Endothelial cell of umbilical vein (primary cell): Measurements from ENCODE around the gene PTPRK. TPM values are rescaled to one million over a fixed set of nuclear protein-coding genes. Genes with fewer than 3 reads are reported as not detected.

Experiments
- BruUV-seq: library from RNA; stranded (reverse); fragments of 400-500 nt; replicated peaks from 2 replicates; lab custom pipeline; 2021; lab: Mats Ljungman, UMichigan
- CTCF ChIA-PET: fragments of 300-600, 350-600 bp; sonication (Branson Sonifier 250); formaldehyde crosslinking; loops from one replicate; lab custom pipeline; 2021; ENCODE audit warnings: antibody characterized with exemption, inconsistent platforms; lab: Charles Lee
- POLR2A ChIA-PET: fragments of 300-600, 350-600 bp; sonication (Branson Sonifier 250); formaldehyde crosslinking; loops from one replicate; lab custom pipeline; 2021; ENCODE audit warnings: antibody characterized with exemption, inconsistent platforms; lab: Charles Lee
- DNase-seq: peaks from one replicate; pipeline ENCODE4 v3.0.0-alpha.2; 2011; ENCODE audit warnings: low read depth, low spot score
- FAIRE-seq: peaks from 2 replicates; lab custom pipeline; 2011; peaks lifted over from hg19 to GRCh38; lab: Jason Lieb, UNC
- H2AFZ ChIP-seq: 2 replicates; pipeline ENCODE4 v1.6.0; 2012; ENCODE audit warnings: low read depth, low read length, control low read depth, inconsistent platforms
- H3K27ac ChIP-seq: 2 replicates; pipeline ENCODE4 v1.5.1; 2011; ENCODE audit warnings: low read depth, mild to moderate bottlenecking, control low read depth, low read length, moderate library complexity; ENCODE audit not compliant: insufficient read depth
- H3K27me3 ChIP-seq, 2 experiments: 2 replicates each; pipeline versions ENCODE4 v1.6.0 to v1.6.1; 2011; ENCODE audit warnings: low read length in 2 of 2, mixed read lengths in 1 of 2; ENCODE audit not compliant: control insufficient read depth in 2 of 2, insufficient read depth in 2 of 2
- H3K36me3 ChIP-seq, 2 experiments: 2 replicates in 1 of 2; 3 replicates in 1 of 2; pipeline ENCODE4 v1.5.1; 2011; ENCODE audit warnings: low read length in 2 of 2, mild to moderate bottlenecking in 1 of 2, moderate library complexity in 1 of 2; ENCODE audit not compliant: control insufficient read depth in 2 of 2, insufficient read depth in 2 of 2; ENCODE audit errors: extremely low read depth in 1 of 2
- H3K4me1 ChIP-seq: 3 replicates; pipeline ENCODE4 v1.5.1; 2011; ENCODE audit warnings: mild to moderate bottlenecking, low read length; ENCODE audit not compliant: control insufficient read depth, insufficient read depth; ENCODE audit errors: extremely low read depth
- H3K4me2 ChIP-seq: 2 replicates; pipeline ENCODE4 v1.6.1; 2011; ENCODE audit warnings: low read length, control low read depth, mixed read lengths; ENCODE audit not compliant: insufficient read depth
- H3K4me3 ChIP-seq, 3 experiments: fragments of 200-600 bp in 1 of 3; sonication (generic), shearing (Covaris generic) in 1 of 3; replicated peaks in 1 of 3; 2 replicates each; pipeline ENCODE4 v1.5.1; 2011 to 2016; ENCODE audit warnings: control low read depth in 3 of 3, low read length in 3 of 3, mild to moderate bottlenecking in 2 of 3, inconsistent platforms in 1 of 3, low read depth in 1 of 3, moderate library complexity in 1 of 3; ENCODE audit not compliant: insufficient read depth in 1 of 3
- H3K79me2 ChIP-seq: 2 replicates; pipeline ENCODE4 v1.6.0; 2012; ENCODE audit warnings: low read length, inconsistent platforms; ENCODE audit not compliant: control insufficient read depth, insufficient read depth
- H3K9ac ChIP-seq: replicated peaks from 2 replicates; pipeline ENCODE3; 2011; ENCODE audit warnings: low read length, control low read depth; ENCODE audit not compliant: insufficient read depth; ENCODE audit errors: extremely low read depth
- H3K9me1 ChIP-seq: replicated peaks from 3 replicates; pipeline ENCODE4 v1.6.0; 2011; ENCODE audit warnings: mild to moderate bottlenecking, low read length; ENCODE audit not compliant: control insufficient read depth, insufficient read depth; ENCODE audit errors: extremely low read depth
- H3K9me3 ChIP-seq: replicated peaks from 2 replicates; pipeline ENCODE4 v1.5.1; 2012; ENCODE audit warnings: low read length, inconsistent platforms; ENCODE audit not compliant: control insufficient read depth, insufficient read depth
- H4K20me1 ChIP-seq: replicated peaks from 2 replicates; pipeline ENCODE3; 2011; ENCODE audit warnings: mild to moderate bottlenecking, low read length; ENCODE audit not compliant: control insufficient read depth, insufficient read depth; ENCODE audit errors: extremely low read depth
- EZH2 ChIP-seq: IDR thresholded peaks from 2 replicates; pipeline ENCODE4 v1.6.1; 2012; ENCODE audit warnings: borderline replicate concordance, low read depth, mild to moderate bottlenecking, moderate library complexity, low read length, inconsistent platforms; ENCODE audit not compliant: severe bottlenecking
- FOS ChIP-seq: IDR thresholded peaks from 2 replicates; pipeline ENCODE4 v1.6.1; 2011; ENCODE audit warnings: mild to moderate bottlenecking, low read length, moderate library complexity, borderline replicate concordance; ENCODE audit not compliant: insufficient read depth
- GATA2 ChIP-seq: IDR thresholded peaks from 2 replicates; pipeline ENCODE4 v1.7.0; 2011; ENCODE audit warnings: low read depth, mild to moderate bottlenecking, moderate library complexity, mixed read lengths, low read length; ENCODE audit not compliant: insufficient read length, insufficient read depth
- JUN ChIP-seq: IDR thresholded peaks from 2 replicates; pipeline ENCODE4 v1.6.1; 2011; ENCODE audit warnings: borderline replicate concordance, low read depth; ENCODE audit not compliant: insufficient read length, insufficient read depth
- MYC ChIP-seq: IDR thresholded peaks from one replicate; pipeline ENCODE4 v1.6.1; 2011; ENCODE audit warnings: mild to moderate bottlenecking, low read depth, low read length
- POLR2A ChIP-seq: IDR thresholded peaks from 2 replicates; pipeline ENCODE4 v1.6.1; 2012; ENCODE audit warnings: low read depth, mild to moderate bottlenecking, control low read depth, low read length
- POLR2AphosphoS5 ChIP-seq: IDR thresholded peaks from 2 replicates; pipeline ENCODE4 v1.6.1; 2012; ENCODE audit warnings: low read depth, mild to moderate bottlenecking, control low read depth, low read length, moderate library complexity; ENCODE audit not compliant: insufficient read depth
- dilution Hi-C: fragments of 300-500 bp; cut with MboI; formaldehyde crosslinking; loops from one replicate; pipeline ENCODE4 v1.15.0; 2019; ENCODE audit warnings: low sequenced_read_pairs; ENCODE audit not compliant: extremely low pct_ligation_motif_present
- intact Hi-C: fragments of 100-400 bp; cut with micrococcal nuclease; formaldehyde crosslinking; loops from one replicate; pipeline ENCODE4 v1.10.0; 2022
- polyA plus RNA-seq, 4 experiments: library from polyadenylated mRNA; depleted of rRNA in 3 of 4; stranded (reverse) in 3 of 4; unstranded in 1 of 4; fragments of >200 nt; gene quantifications; 2 replicates each; pipeline versions ENCODE4 v1.2.1 to v1.2.3, GENCODE V29; 2011 to 2012; ENCODE audit warnings: missing spikeins in 1 of 4
- total RNA-seq: library from RNA; stranded (reverse); gene quantifications from 2 replicates; pipeline ENCODE4 v1.2.3, GENCODE V29; 2021
- TF ChIP-seq, protein P1 (sequence below), 2 donors: IDR thresholded peaks; 1 replicate in 1 of 2; 2 replicates in 1 of 2; pipeline ENCODE4 v1.5.1; 2011; ENCODE audit warnings: low read length in 2 of 2, mild to moderate bottlenecking in 2 of 2, moderate library complexity in 2 of 2, control low read depth in 1 of 2, inconsistent platforms in 1 of 2, low read depth in 1 of 2; ENCODE audit not compliant: insufficient read depth in 1 of 2; ENCODE audit errors: extremely low read depth in 1 of 2
- TF ChIP-seq, protein P2 (sequence below): IDR thresholded peaks from 2 replicates; pipeline ENCODE4 v1.6.1; 2011; ENCODE audit not compliant: insufficient read depth, insufficient read length

The PTPRK gene
- total and polyA plus RNA-seq, 2 donors (not counting 3 experiments of a cell fraction or from before 2014, with no cell fraction given) = 15.2 to 74.0 TPM

DNA sequence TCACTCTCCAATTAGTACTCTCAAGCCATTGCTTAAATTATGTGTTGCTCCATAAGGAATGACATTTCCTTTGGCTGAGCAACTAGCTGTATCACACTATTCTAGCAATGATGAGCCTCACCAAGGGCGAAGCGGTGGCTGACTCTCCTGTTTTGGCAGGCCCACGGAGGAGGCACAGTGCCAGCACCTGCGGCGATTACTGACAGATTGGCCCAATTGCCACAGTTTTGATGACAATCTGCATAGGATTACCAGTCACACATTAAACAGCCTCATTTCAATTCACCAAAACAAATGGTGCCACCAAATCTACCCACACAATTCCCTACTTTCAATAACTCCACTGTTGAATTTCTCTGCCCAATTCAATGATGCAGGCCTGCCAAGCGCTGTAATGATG, 286.9 kb downstream of the PTPRK start:
- H3K4me3 ChIP-seq = no peak overlapping the region
- no peaks in the 10 kb centered on the region for H3K4me1 ChIP-seq
- no peak overlapping the region for H3K4me2 ChIP-seq
- H3K9ac ChIP-seq = no peak overlapping the region
- no TSS peak for BruUV-seq
- no peaks in the 10 kb centered on the region for H3K79me2 ChIP-seq
- H3K9me1 ChIP-seq = no peaks in the 10 kb centered on the region
- H2AFZ ChIP-seq = no peak overlapping the region
- H3K27ac ChIP-seq = no peak overlapping the region
- DNase-seq (no peak), FAIRE-seq (no peak)
- ChIA-PET POLR2A (no interaction called here), CTCF (no interaction called here)
- H3K36me3 ChIP-seq = no peaks in the 10 kb centered on the region
- dilution Hi-C loops (no loop called here), intact Hi-C loops (no loop called here)
- no peaks in the 10 kb centered on the region for H3K9me3 ChIP-seq
- no peaks in the 10 kb centered on the region for H3K27me3 ChIP-seq
- TF ChIP-seq POLR2AphosphoS5 = no peak
- TF ChIP-seq, protein P1, sequence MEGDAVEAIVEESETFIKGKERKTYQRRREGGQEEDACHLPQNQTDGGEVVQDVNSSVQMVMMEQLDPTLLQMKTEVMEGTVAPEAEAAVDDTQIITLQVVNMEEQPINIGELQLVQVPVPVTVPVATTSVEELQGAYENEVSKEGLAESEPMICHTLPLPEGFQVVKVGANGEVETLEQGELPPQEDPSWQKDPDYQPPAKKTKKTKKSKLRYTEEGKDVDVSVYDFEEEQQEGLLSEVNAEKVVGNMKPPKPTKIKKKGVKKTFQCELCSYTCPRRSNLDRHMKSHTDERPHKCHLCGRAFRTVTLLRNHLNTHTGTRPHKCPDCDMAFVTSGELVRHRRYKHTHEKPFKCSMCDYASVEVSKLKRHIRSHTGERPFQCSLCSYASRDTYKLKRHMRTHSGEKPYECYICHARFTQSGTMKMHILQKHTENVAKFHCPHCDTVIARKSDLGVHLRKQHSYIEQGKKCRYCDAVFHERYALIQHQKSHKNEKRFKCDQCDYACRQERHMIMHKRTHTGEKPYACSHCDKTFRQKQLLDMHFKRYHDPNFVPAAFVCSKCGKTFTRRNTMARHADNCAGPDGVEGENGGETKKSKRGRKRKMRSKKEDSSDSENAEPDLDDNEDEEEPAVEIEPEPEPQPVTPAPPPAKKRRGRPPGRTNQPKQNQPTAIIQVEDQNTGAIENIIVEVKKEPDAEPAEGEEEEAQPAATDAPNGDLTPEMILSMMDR (IDR thresholded peaks at IDR 0.05; ENCODE audit: extremely low read depth in 1 of 2, insufficient read depth in 1 of 2, low read depth in 1 of 2, low read length in 2 of 2) = no peak
- no peak for TF ChIP-seq EZH2
- TF ChIP-seq, protein P2, sequence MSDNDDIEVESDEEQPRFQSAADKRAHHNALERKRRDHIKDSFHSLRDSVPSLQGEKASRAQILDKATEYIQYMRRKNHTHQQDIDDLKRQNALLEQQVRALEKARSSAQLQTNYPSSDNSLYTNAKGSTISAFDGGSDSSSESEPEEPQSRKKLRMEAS = no peak
- TF ChIP-seq JUN = no peak
- TF ChIP-seq MYC = no peak
- TF ChIP-seq FOS = no peak
- TF ChIP-seq POLR2A = no peak
- no peak for TF ChIP-seq GATA2
- H4K20me1 ChIP-seq = no peaks in the 10 kb centered on the region
